EH (cell line): ENCODE data around the gene PLEKHH2.

Source experiments
- DNase-seq: peaks from one replicate; pipeline ENCODE4 v3.0.0-alpha.2; 2015; ENCODE audit warnings: low read depth

PLEKHH2 gene

GRCh38 chr2:43812006-43812405, 174.9 kb downstream of the PLEKHH2 start:
- no peak for DNase-seq

DNA sequence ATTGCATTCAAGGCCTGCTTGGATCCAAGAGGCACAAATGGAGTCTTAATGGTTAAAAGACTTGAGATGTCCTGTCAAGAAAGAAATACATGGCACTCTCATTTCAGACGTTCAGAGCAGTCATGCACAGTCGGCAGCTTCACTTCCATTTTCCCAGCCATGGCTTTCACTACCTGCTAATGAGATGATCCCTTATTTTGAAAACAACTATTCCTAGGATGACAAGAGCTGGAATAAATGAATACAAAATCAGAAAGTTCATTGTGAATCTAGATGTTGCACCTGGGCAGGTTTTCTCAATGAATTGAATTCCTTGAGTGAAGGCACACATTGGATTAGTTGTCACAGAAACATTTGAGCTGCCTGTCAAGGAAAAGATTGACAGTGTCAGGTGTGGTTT, 175.9 kb downstream of the PLEKHH2 start:
- DNase-seq, result no peak

DNA sequence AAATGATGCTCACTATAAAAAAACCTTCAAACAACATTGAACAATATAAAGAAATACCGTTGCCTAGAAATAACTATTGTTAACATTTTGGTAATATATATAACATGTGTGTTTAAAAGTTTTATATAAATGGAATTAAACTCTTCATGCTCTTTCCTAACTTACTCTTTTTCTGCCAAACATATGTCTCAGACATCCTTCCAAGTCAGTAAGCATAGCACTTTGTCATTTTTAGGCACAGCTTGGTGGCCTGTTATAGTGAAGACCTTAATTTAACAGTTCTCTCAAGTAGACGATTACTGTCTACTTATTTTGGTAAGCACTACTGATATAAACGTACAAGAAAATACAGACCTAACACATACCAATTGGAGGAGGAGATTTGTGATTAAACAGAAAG, 177.7 kb downstream of the PLEKHH2 start:
- DNase-seq, result no peak
